ENCODE results near the gene METAP2.

Gene METAP2

GRCh38 chr12:95473884-95474659, at the start of gene METAP2:
Gene METAP2 (plus strand): TSS chr12:95474152. CDS start chr12:95474180, 28 bp downstream.
- no peak for TF ChIP-seq CTCF (IDR thresholded peaks at IDR 0.05; ENCODE audit: insufficient read depth, low read depth, low read length, missing control alignments)
- DNase-seq (ENCODE audit: low read depth) = peak; percentile 99
- H3K4me3 ChIP-seq (ENCODE audit: low read length) = peak within 1 kb of the TSS; percentile 92

- H3K4me3 ChIP-seq (ENCODE audit: low read length) = no peak overlapping the region
- DNase-seq (ENCODE audit: low read depth) = no peak
- no peak for TF ChIP-seq CTCF (IDR thresholded peaks at IDR 0.05; ENCODE audit: insufficient read depth, low read depth, low read length, missing control alignments)
Observed at GRCh38 chr12:95424271-95424994, 49.5 kb upstream of the METAP2 start.

DNA sequence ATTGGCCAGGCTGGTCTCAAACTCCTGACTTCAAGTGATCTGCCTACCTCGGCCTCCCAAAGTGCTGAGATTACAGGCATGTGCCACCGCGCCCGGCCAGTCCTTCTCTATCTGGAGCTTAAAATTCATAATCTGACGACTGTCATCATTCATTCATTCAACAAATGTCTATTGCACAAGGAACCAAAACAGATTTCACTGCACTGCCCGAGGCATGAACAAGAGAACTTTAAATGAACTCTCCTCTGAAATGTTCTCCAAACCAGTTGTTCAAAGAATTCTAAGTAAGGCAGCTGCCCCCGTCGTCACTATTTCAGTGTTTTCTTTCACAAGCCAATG, 44.8 kb upstream of the METAP2 start:
- no peak for TF ChIP-seq CTCF (IDR thresholded peaks at IDR 0.05; ENCODE audit: insufficient read depth, low read depth, low read length, missing control alignments)
- no peak overlapping the region for H3K4me3 ChIP-seq (ENCODE audit: low read length)
- peak; percentile 54 for DNase-seq (ENCODE audit: low read depth)

DNA sequence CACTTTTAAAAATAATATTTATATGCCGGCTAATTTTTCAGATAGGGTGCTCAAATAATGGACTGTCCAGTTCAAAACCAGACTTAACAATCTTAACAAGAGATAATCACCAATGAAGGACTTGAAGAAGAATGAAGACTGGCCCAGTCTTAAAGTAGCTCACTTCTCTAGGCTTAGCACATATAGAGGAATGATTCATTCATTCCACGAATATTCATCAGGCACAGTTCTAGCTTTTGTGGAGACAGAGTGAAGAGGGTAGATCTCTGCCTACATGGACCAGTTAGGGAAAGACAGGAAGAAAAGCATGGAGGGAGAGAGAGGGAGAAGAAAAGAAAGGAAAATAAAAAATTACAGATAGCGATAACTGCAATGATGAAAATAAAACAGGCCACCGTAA, 42.8 kb upstream of the METAP2 start:
- no peak overlapping the region for H3K4me3 ChIP-seq (ENCODE audit: low read length)
- no peak for DNase-seq (ENCODE audit: low read depth)
- no peak for TF ChIP-seq CTCF (IDR thresholded peaks at IDR 0.05; ENCODE audit: insufficient read depth, low read depth, low read length, missing control alignments)

GRCh38 chr12:95435355-95435754, 38.6 kb upstream of the METAP2 start:
- no peak for DNase-seq (ENCODE audit: low read depth)
- TF ChIP-seq CTCF (IDR thresholded peaks at IDR 0.05; ENCODE audit: insufficient read depth, low read depth, low read length, missing control alignments) = no peak
- no peak overlapping the region for H3K4me3 ChIP-seq (ENCODE audit: low read length)

GRCh38 chr12:95437565-95437964, 36.4 kb upstream of the METAP2 start:
- no peak for DNase-seq (ENCODE audit: low read depth)
- no peak overlapping the region for H3K4me3 ChIP-seq (ENCODE audit: low read length)
- no peak for TF ChIP-seq CTCF (IDR thresholded peaks at IDR 0.05; ENCODE audit: insufficient read depth, low read depth, low read length, missing control alignments)
